GM12878 (cell line): ENCODE results near the gene IL5. TPM values are rescaled to one million over a fixed set of nuclear protein-coding genes. Genes with fewer than 3 reads are reported as not detected.

Source experiments
- ASH2L ChIP-seq: fragments of 300-600, 200-600 bp; sonication (generic); IDR thresholded peaks from 2 replicates; pipeline ENCODE4 v1.6.1; 2017; ENCODE audit warnings: low read depth, mild to moderate bottlenecking, borderline replicate concordance
- CBFB ChIP-seq: IDR thresholded peaks from 2 replicates; pipeline ENCODE4 v1.6.1; 2016; ENCODE audit warnings: antibody characterized with exemption, low read depth
- CHD1 ChIP-seq: IDR thresholded peaks from 2 replicates; pipeline ENCODE4 v1.6.1; 2012; ENCODE audit warnings: low read depth, low read length, improper control_type of control experiment
- DPF2 ChIP-seq: fragments of 450-650 bp; IDR thresholded peaks from 2 replicates; pipeline ENCODE4 v1.6.1; 2017; ENCODE audit warnings: mild to moderate bottlenecking
- EED ChIP-seq: sonication (generic); IDR thresholded peaks from 2 replicates; pipeline ENCODE4 v1.6.1; 2016; ENCODE audit warnings: antibody characterized with exemption, low read depth
- HDGF ChIP-seq: fragments of 450-650 bp; IDR thresholded peaks from 2 replicates; pipeline ENCODE4 v1.6.1; 2016; ENCODE audit warnings: antibody characterized with exemption
- IKZF2 ChIP-seq, 2 experiments: fragments of 450-650 bp; IDR thresholded peaks; 2 replicates each; pipeline ENCODE4 v1.6.1; 2017; ENCODE audit warnings: mild to moderate bottlenecking in 2 of 2, moderate library complexity in 2 of 2
- KLF5 ChIP-seq: fragments of 450-650 bp; IDR thresholded peaks from 2 replicates; pipeline ENCODE4 v1.6.1; 2014; ENCODE audit warnings: mild to moderate bottlenecking; ENCODE audit not compliant: partially characterized antibody
- LARP7 ChIP-seq: fragments of 450-650 bp; IDR thresholded peaks from 2 replicates; pipeline ENCODE4 v1.6.1; 2017; ENCODE audit warnings: mild to moderate bottlenecking
- POLR2A ChIP-seq: IDR thresholded peaks from 2 replicates; pipeline ENCODE4 v1.6.1; 2011; ENCODE audit warnings: low read depth, mild to moderate bottlenecking, low read length
- TBL1XR1 ChIP-seq: IDR thresholded peaks from 2 replicates; pipeline ENCODE4 v1.6.1; 2012; ENCODE audit warnings: low read depth, low read length, improper control_type of control experiment
- ZNF217 ChIP-seq: fragments of 450-650 bp; IDR thresholded peaks from 2 replicates; pipeline ENCODE4 v1.6.1; 2017; ENCODE audit warnings: antibody characterized with exemption, mild to moderate bottlenecking
- polyA plus RNA-seq, 11 experiments: library from polyadenylated mRNA; depleted of rRNA in 4 of 11; unstranded in 6 of 11; stranded (reverse) in 5 of 11; fragments of >200 nt; fragmentation: Nextera tagmentation in 4 of 11; fragmentation: Illumina TruSeq in 1 of 11; extraction: Ambion mirVana in 4 of 11; extraction: Trizol in 1 of 11; gene quantifications; 1 replicate in 1 of 11; 2 replicates in 10 of 11; pipeline versions ENCODE4 v1.2.1 to v1.2.3, GENCODE V29; 2011 to 2016; ENCODE audit warnings: inconsistent platforms in 2 of 11, missing spikeins in 2 of 11, low read depth in 1 of 11
- total RNA-seq, 4 experiments: library from RNA; depleted of rRNA in 3 of 4; stranded (reverse); fragments of >200 nt in 3 of 4; fragmentation: Illumina TruSeq in 1 of 4; extraction: Trizol in 1 of 4; gene quantifications; 2 replicates each; pipeline versions ENCODE4 v1.2.1 to v1.2.3, GENCODE V29; 2013 to 2021
- TF ChIP-seq, protein P1 (sequence below): IDR thresholded peaks from 2 replicates; pipeline ENCODE4 v1.6.1; 2012; ENCODE audit warnings: low read depth, low read length, improper control_type of control experiment
- TF ChIP-seq, protein P2 (sequence below): fragments of 450-650 bp; IDR thresholded peaks from 2 replicates; pipeline ENCODE4 v1.6.1; 2017; ENCODE audit warnings: mild to moderate bottlenecking, moderate library complexity
- TF ChIP-seq, protein P3 (sequence below): fragments of 450-650 bp; conservative IDR thresholded peaks from 2 replicates; pipeline ENCODE4 v1.6.1; 2017; ENCODE audit warnings: mild to moderate bottlenecking, moderate library complexity
- TF ChIP-seq, protein P4 (sequence below): fragments of 450-650 bp; IDR thresholded peaks from 2 replicates; pipeline ENCODE4 v1.6.1; 2016; ENCODE audit warnings: mild to moderate bottlenecking

IL5 gene
- total and polyA plus RNA-seq, 10 of the 15 experiments (the other 5 are each of a cell fraction or from before 2014, with no cell fraction given): not detected

DNA sequence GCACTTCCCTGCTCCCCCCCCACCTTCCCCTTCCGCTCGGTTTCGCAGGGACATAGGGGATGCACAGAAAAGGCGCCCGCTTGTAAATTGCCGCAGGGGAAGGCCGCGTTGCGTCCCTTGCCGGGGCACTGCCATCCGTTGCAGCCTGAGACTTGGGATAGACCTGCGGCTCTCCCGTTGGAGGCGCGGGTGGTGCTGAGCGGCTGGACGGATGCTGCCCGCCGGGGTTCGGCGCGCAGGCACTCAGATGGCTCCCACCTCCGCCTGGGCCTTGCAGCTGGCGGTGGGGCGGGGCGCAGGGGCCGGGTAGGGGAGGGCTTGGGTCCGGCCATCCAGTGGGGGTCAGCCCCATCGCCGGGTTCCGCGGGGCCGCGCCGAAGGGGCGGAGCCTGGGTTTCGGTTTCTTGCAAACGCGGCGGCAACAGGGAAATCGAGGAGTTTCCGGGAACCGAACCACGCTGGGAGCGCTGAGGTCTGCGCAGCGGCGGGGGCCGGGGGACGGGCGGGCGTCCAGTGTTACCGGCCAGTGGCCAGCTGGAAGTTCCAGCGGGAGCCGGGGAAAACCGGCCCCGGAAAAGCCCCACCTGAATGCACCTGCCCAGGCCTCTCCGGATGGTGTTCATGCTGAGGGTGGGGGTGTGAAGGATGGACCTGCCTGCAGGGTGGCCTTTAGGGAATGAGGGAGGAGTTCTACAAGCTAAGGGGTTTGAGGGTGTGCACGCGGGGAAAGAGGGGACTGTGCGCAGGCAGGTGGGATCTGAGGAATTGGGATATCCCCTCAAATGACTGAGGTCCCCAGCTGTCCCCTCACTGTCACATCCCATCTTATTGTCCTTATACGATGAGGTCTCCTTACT, 46.5 kb downstream of the IL5 start (continued):
- 0 out of 2 replicates have a peak, but pooled peaks have one; percentile 55 for TF ChIP-seq ASH2L
- TF ChIP-seq, protein P1, sequence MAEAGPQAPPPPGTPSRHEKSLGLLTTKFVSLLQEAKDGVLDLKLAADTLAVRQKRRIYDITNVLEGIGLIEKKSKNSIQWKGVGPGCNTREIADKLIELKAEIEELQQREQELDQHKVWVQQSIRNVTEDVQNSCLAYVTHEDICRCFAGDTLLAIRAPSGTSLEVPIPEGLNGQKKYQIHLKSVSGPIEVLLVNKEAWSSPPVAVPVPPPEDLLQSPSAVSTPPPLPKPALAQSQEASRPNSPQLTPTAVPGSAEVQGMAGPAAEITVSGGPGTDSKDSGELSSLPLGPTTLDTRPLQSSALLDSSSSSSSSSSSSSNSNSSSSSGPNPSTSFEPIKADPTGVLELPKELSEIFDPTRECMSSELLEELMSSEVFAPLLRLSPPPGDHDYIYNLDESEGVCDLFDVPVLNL: no peak
- TF ChIP-seq ZNF217: peak; percentile 70; the same call in 1 of the 2 replicates
- TF ChIP-seq LARP7: peak; percentile 83
- 0 out of 2 replicates have a peak, but pooled peaks have one; percentile 31 for TF ChIP-seq EED
- TF ChIP-seq DPF2: peak; percentile 86
- TF ChIP-seq CHD1: no peak
- TF ChIP-seq POLR2A: peak; percentile 77
- TF ChIP-seq, protein P2, sequence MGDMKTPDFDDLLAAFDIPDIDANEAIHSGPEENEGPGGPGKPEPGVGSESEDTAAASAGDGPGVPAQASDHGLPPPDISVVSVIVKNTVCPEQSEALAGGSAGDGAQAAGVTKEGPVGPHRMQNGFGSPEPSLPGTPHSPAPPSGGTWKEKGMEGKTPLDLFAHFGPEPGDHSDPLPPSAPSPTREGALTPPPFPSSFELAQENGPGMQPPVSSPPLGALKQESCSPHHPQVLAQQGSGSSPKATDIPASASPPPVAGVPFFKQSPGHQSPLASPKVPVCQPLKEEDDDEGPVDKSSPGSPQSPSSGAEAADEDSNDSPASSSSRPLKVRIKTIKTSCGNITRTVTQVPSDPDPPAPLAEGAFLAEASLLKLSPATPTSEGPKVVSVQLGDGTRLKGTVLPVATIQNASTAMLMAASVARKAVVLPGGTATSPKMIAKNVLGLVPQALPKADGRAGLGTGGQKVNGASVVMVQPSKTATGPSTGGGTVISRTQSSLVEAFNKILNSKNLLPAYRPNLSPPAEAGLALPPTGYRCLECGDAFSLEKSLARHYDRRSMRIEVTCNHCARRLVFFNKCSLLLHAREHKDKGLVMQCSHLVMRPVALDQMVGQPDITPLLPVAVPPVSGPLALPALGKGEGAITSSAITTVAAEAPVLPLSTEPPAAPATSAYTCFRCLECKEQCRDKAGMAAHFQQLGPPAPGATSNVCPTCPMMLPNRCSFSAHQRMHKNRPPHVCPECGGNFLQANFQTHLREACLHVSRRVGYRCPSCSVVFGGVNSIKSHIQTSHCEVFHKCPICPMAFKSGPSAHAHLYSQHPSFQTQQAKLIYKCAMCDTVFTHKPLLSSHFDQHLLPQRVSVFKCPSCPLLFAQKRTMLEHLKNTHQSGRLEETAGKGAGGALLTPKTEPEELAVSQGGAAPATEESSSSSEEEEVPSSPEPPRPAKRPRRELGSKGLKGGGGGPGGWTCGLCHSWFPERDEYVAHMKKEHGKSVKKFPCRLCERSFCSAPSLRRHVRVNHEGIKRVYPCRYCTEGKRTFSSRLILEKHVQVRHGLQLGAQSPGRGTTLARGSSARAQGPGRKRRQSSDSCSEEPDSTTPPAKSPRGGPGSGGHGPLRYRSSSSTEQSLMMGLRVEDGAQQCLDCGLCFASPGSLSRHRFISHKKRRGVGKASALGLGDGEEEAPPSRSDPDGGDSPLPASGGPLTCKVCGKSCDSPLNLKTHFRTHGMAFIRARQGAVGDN: peak; percentile 21; the same call in 1 of the 2 replicates
- TF ChIP-seq, protein P3, sequence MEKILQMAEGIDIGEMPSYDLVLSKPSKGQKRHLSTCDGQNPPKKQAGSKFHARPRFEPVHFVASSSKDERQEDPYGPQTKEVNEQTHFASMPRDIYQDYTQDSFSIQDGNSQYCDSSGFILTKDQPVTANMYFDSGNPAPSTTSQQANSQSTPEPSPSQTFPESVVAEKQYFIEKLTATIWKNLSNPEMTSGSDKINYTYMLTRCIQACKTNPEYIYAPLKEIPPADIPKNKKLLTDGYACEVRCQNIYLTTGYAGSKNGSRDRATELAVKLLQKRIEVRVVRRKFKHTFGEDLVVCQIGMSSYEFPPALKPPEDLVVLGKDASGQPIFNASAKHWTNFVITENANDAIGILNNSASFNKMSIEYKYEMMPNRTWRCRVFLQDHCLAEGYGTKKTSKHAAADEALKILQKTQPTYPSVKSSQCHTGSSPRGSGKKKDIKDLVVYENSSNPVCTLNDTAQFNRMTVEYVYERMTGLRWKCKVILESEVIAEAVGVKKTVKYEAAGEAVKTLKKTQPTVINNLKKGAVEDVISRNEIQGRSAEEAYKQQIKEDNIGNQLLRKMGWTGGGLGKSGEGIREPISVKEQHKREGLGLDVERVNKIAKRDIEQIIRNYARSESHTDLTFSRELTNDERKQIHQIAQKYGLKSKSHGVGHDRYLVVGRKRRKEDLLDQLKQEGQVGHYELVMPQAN: peak; percentile 72
- TF ChIP-seq, protein P4, sequence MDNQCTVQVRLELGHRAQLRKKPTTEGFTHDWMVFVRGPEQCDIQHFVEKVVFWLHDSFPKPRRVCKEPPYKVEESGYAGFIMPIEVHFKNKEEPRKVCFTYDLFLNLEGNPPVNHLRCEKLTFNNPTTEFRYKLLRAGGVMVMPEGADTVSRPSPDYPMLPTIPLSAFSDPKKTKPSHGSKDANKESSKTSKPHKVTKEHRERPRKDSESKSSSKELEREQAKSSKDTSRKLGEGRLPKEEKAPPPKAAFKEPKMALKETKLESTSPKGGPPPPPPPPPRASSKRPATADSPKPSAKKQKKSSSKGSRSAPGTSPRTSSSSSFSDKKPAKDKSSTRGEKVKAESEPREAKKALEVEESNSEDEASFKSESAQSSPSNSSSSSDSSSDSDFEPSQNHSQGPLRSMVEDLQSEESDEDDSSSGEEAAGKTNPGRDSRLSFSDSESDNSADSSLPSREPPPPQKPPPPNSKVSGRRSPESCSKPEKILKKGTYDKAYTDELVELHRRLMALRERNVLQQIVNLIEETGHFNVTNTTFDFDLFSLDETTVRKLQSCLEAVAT: peak; percentile 76
- TF ChIP-seq HDGF: peak; percentile 27; the same call in 1 of the 2 replicates
- TF ChIP-seq CBFB: 0 out of 2 replicates have a peak, but pooled peaks have one; percentile 39
- peak; percentile 48 for TF ChIP-seq KLF5
- 0 out of 2 replicates have a peak, but pooled peaks have one; percentile 12 for TF ChIP-seq TBL1XR1
- TF ChIP-seq IKZF2 (IDR thresholded peaks at IDR 0.05): peak; percentile 61; a peak in 3 of 4 replicates
